Measurements from ENCODE around the gene AFF3. TPM values are rescaled to one million over a fixed set of nuclear protein-coding genes. Genes with fewer than 3 reads are reported as not detected.

The AFF3 gene
- total RNA-seq, 2 experiments from 2014 or later = 0.09 to 0.55 TPM

GRCh38 chr2:100066856-100067255 lies 75.5 kb downstream of the AFF3 start:
- ATAC-seq (no peak), DNase-seq (no peak)
- CTCF ChIA-PET = no interaction called here
- Mint-ChIP-seq H3K4me1 (peaks cover 4% of the 10 kb centered on the region), H3K9me3 (ENCODE audit: low read depth) (peaks cover 3% of the 10 kb centered on the region), H3K4me3 (no peak overlapping the region), H3K36me3 (no peaks in the 10 kb centered on the region), H3K27me3 (peaks cover 57% of the 10 kb centered on the region), H3K27ac (no peak overlapping the region)

- Mint-ChIP-seq H3K27me3 (peaks cover 51% of the 10 kb centered on the region), H3K4me1 (peaks cover 3% of the 10 kb centered on the region), H3K4me3 (no peak overlapping the region), H3K9me3 (ENCODE audit: low read depth) (peaks cover 3% of the 10 kb centered on the region), H3K36me3 (no peaks in the 10 kb centered on the region), H3K27ac (no peak overlapping the region)
- ATAC-seq (no peak), DNase-seq (no peak)
- CTCF ChIA-PET = no interaction called here
Observed at GRCh38 chr2:100066246-100066645, 76.1 kb downstream of the AFF3 start.

GRCh38 chr2:100064592-100065428 lies 77.6 kb downstream of the AFF3 start:
- H3K4me3 Mint-ChIP-seq = no peak overlapping the region
- ATAC-seq = no peak

GRCh38 chr2:100064165-100064564 lies 78.2 kb downstream of the AFF3 start:
- Mint-ChIP-seq H3K27me3 (peaks cover 41% of the 10 kb centered on the region), H3K9me3 (ENCODE audit: low read depth) (peaks cover 3% of the 10 kb centered on the region), H3K4me1 (peaks cover 7% of the 10 kb centered on the region), H3K36me3 (no peaks in the 10 kb centered on the region), H3K27ac (no peak overlapping the region), H3K4me3 (no peak overlapping the region)
- CTCF ChIA-PET = no interaction called here
- DNase-seq (no peak), ATAC-seq (no peak)

More at GRCh38 chr2:100064592-100065428, 77.6 kb downstream of the AFF3 start:
- no peak for DNase-seq
- H3K27ac Mint-ChIP-seq = no peak overlapping the region
- peaks cover 3% of the 10 kb centered on the region for H3K9me3 Mint-ChIP-seq (ENCODE audit: low read depth)
- peaks cover 7% of the 10 kb centered on the region for H3K4me1 Mint-ChIP-seq
- peaks cover 47% of the 10 kb centered on the region for H3K27me3 Mint-ChIP-seq
- no peaks in the 10 kb centered on the region for H3K36me3 Mint-ChIP-seq
- CTCF ChIA-PET = no interaction called here

- CTCF ChIA-PET = no interaction called here
- DNase-seq = no peak
- H3K27me3 Mint-ChIP-seq = peaks cover 36% of the 10 kb centered on the region
- ATAC-seq = no peak
- H3K36me3 Mint-ChIP-seq = no peaks in the 10 kb centered on the region
- peaks cover 3% of the 10 kb centered on the region for H3K9me3 Mint-ChIP-seq (ENCODE audit: low read depth)
- H3K4me1 Mint-ChIP-seq = peaks cover 7% of the 10 kb centered on the region
- H3K27ac Mint-ChIP-seq = no peak overlapping the region
- H3K4me3 Mint-ChIP-seq = no peak overlapping the region
Observed at GRCh38 chr2:100063459-100063953, 78.9 kb downstream of the AFF3 start.

GRCh38 chr2:100062336-100062735 lies 80.1 kb downstream of the AFF3 start:
- H3K27ac Mint-ChIP-seq = no peak overlapping the region
- no peak overlapping the region for H3K4me3 Mint-ChIP-seq
- H3K36me3 Mint-ChIP-seq = no peaks in the 10 kb centered on the region
- DNase-seq (no peak), ATAC-seq (no peak)
- H3K27me3 Mint-ChIP-seq = peaks cover 26% of the 10 kb centered on the region
- peaks cover 3% of the 10 kb centered on the region for H3K9me3 Mint-ChIP-seq (ENCODE audit: low read depth)
- peaks cover 7% of the 10 kb centered on the region for H3K4me1 Mint-ChIP-seq
- CTCF ChIA-PET = no interaction called here

- H3K9me3 Mint-ChIP-seq (ENCODE audit: low read depth) = peaks cover 3% of the 10 kb centered on the region
- H3K36me3 Mint-ChIP-seq = no peaks in the 10 kb centered on the region
- H3K27me3 Mint-ChIP-seq = peaks cover 18% of the 10 kb centered on the region
- CTCF ChIA-PET = no interaction called here
- peaks cover 7% of the 10 kb centered on the region for H3K4me1 Mint-ChIP-seq
- DNase-seq = no peak
- ATAC-seq = no peak
- no peak overlapping the region for H3K4me3 Mint-ChIP-seq
- no peak overlapping the region for H3K27ac Mint-ChIP-seq
Observed at GRCh38 chr2:100060875-100061274, 81.5 kb downstream of the AFF3 start.

GRCh38 chr2:100059638-100060037 lies 82.8 kb downstream of the AFF3 start:
- H3K27ac Mint-ChIP-seq = no peak overlapping the region
- H3K27me3 Mint-ChIP-seq = peaks cover 14% of the 10 kb centered on the region
- H3K9me3 Mint-ChIP-seq (ENCODE audit: low read depth) = peaks cover 3% of the 10 kb centered on the region
- no peak for DNase-seq
- H3K4me3 Mint-ChIP-seq = no peak overlapping the region
- CTCF ChIA-PET = no interaction called here
- no peak for ATAC-seq
- H3K36me3 Mint-ChIP-seq = no peaks in the 10 kb centered on the region
- H3K4me1 Mint-ChIP-seq = peaks cover 7% of the 10 kb centered on the region

- H3K27me3 Mint-ChIP-seq = peaks cover 3% of the 10 kb centered on the region
Observed at GRCh38 chr2:100057901-100058261, 84.5 kb downstream of the AFF3 start.

GRCh38 chr2:100054426-100054825 lies 88.0 kb downstream of the AFF3 start:
- Mint-ChIP-seq H3K27ac (no peak overlapping the region), H3K4me1 (no peaks in the 10 kb centered on the region)

More at GRCh38 chr2:100057901-100058261, 84.5 kb downstream of the AFF3 start:
- CTCF ChIA-PET = no interaction called here
- Mint-ChIP-seq H3K4me3 (no peak overlapping the region), H3K36me3 (no peaks in the 10 kb centered on the region), H3K9me3 (ENCODE audit: low read depth) (peaks cover 3% of the 10 kb centered on the region), H3K27ac (no peak overlapping the region), H3K4me1 (peaks cover 5% of the 10 kb centered on the region)
- no peak for DNase-seq
- no peak for ATAC-seq

GRCh38 chr2:100053087-100053885 lies 89.1 kb downstream of the AFF3 start:
- peaks cover 6% of the 10 kb centered on the region for H3K27me3 Mint-ChIP-seq
- CTCF ChIA-PET = no interaction called here

More at GRCh38 chr2:100054426-100054825, 88.0 kb downstream of the AFF3 start:
- CTCF ChIA-PET = no interaction called here
- no peak for ATAC-seq
- H3K9me3 Mint-ChIP-seq (ENCODE audit: low read depth) = no peaks in the 10 kb centered on the region
- no peak for DNase-seq
- no peak overlapping the region for H3K4me3 Mint-ChIP-seq
- peaks cover 6% of the 10 kb centered on the region for H3K27me3 Mint-ChIP-seq
- no peaks in the 10 kb centered on the region for H3K36me3 Mint-ChIP-seq

GRCh38 chr2:100052650-100053049 lies 89.7 kb downstream of the AFF3 start:
- H3K27me3 Mint-ChIP-seq = peaks cover 6% of the 10 kb centered on the region
- H3K36me3 Mint-ChIP-seq = no peaks in the 10 kb centered on the region
- ATAC-seq = no peak
- no peaks in the 10 kb centered on the region for H3K9me3 Mint-ChIP-seq (ENCODE audit: low read depth)
- no peaks in the 10 kb centered on the region for H3K4me1 Mint-ChIP-seq
- H3K27ac Mint-ChIP-seq = no peak overlapping the region
- no peak overlapping the region for H3K4me3 Mint-ChIP-seq
- CTCF ChIA-PET = no interaction called here
- no peak for DNase-seq

More at GRCh38 chr2:100053087-100053885, 89.1 kb downstream of the AFF3 start:
- no peak for DNase-seq
- Mint-ChIP-seq H3K9me3 (ENCODE audit: low read depth) (no peaks in the 10 kb centered on the region), H3K27ac (no peak overlapping the region), H3K36me3 (no peaks in the 10 kb centered on the region), H3K4me3 (no peak overlapping the region), H3K4me1 (no peaks in the 10 kb centered on the region)
- ATAC-seq = no peak

GRCh38 chr2:100051253-100051652 lies 91.1 kb downstream of the AFF3 start:
- ATAC-seq (no peak), DNase-seq (no peak)
- Mint-ChIP-seq H3K36me3 (no peaks in the 10 kb centered on the region), H3K4me3 (no peak overlapping the region), H3K27me3 (peaks cover 6% of the 10 kb centered on the region), H3K9me3 (ENCODE audit: low read depth) (no peaks in the 10 kb centered on the region), H3K4me1 (no peaks in the 10 kb centered on the region), H3K27ac (no peak overlapping the region)
- CTCF ChIA-PET = no interaction called here

GRCh38 chr2:100050685-100051084 lies 91.7 kb downstream of the AFF3 start:
- Mint-ChIP-seq H3K4me1 (no peaks in the 10 kb centered on the region), H3K9me3 (ENCODE audit: low read depth) (no peaks in the 10 kb centered on the region), H3K4me3 (no peak overlapping the region), H3K27ac (no peak overlapping the region), H3K36me3 (no peaks in the 10 kb centered on the region), H3K27me3 (peaks cover 6% of the 10 kb centered on the region)
- no peak for ATAC-seq
- CTCF ChIA-PET = no interaction called here
- no peak for DNase-seq
